WERI-Rb-1 (cell line): ENCODE data around the gene TYSND1.

Experiments used
- DNase-seq: peaks from one replicate; pipeline ENCODE4 v3.0.0-alpha.2; 2020
- H3K27ac ChIP-seq: fragments of 250-450 bp; sonication (Bioruptor Pico); 2 replicates; pipeline ENCODE4 v1.5.1; 2020; ENCODE audit warnings: mild to moderate bottlenecking, moderate library complexity
- H3K27me3 ChIP-seq: fragments of 250-450 bp; sonication (Bioruptor Pico); 2 replicates; pipeline ENCODE4 v1.5.1; 2021; ENCODE audit warnings: mild to moderate bottlenecking, low read depth, moderate library complexity; ENCODE audit not compliant: insufficient read depth, severe bottlenecking
- H3K36me3 ChIP-seq: fragments of 250-450 bp; sonication (Bioruptor Pico); 2 replicates; pipeline ENCODE4 v1.5.1; 2020; ENCODE audit warnings: mild to moderate bottlenecking, moderate library complexity
- H3K4me3 ChIP-seq: 2 replicates; pipeline ENCODE4 v1.5.1; 2011; ENCODE audit warnings: low read depth, mild to moderate bottlenecking, control low read depth, low read length
- H3K9me3 ChIP-seq: fragments of 250-450 bp; sonication (Bioruptor Pico); 2 replicates; pipeline ENCODE4 v1.5.1; 2021; ENCODE audit warnings: mild to moderate bottlenecking, moderate library complexity; ENCODE audit not compliant: severe bottlenecking
- TF ChIP-seq, protein P1 (sequence below): IDR thresholded peaks from 2 replicates; pipeline ENCODE4 v1.5.1; 2011; ENCODE audit warnings: low read depth, mild to moderate bottlenecking, control low read depth, inconsistent platforms, low read length

TYSND1 gene

DNA sequence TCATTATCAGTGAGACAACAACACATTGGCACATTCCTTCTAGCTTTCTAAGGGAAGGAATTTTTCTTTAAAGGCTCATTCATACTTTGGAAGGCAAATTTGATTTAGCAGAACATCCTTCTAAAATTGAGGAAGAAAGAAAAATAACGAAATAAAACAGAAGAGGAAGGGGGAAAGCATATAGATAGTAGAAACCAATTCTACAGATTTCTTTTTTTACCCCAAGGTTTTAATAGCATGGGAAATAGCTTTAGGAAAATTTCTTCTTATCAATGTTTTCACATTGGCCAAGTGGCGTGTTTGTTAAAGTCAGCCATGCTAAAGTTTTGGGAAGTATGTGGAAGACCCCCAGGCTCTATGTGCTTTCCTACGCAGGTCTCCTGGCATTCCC lies 58.2 kb downstream of the TYSND1 start:
- no peak overlapping the region for H3K27ac ChIP-seq
- no peaks in the 10 kb centered on the region for H3K27me3 ChIP-seq
- TF ChIP-seq, protein P1, sequence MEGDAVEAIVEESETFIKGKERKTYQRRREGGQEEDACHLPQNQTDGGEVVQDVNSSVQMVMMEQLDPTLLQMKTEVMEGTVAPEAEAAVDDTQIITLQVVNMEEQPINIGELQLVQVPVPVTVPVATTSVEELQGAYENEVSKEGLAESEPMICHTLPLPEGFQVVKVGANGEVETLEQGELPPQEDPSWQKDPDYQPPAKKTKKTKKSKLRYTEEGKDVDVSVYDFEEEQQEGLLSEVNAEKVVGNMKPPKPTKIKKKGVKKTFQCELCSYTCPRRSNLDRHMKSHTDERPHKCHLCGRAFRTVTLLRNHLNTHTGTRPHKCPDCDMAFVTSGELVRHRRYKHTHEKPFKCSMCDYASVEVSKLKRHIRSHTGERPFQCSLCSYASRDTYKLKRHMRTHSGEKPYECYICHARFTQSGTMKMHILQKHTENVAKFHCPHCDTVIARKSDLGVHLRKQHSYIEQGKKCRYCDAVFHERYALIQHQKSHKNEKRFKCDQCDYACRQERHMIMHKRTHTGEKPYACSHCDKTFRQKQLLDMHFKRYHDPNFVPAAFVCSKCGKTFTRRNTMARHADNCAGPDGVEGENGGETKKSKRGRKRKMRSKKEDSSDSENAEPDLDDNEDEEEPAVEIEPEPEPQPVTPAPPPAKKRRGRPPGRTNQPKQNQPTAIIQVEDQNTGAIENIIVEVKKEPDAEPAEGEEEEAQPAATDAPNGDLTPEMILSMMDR = no peak
- H3K4me3 ChIP-seq = no peak overlapping the region
- H3K9me3 ChIP-seq = no peaks in the 10 kb centered on the region
- peaks cover 31% of the 10 kb centered on the region for H3K36me3 ChIP-seq
- no peak for DNase-seq
